T-helper 1 cell (primary cell): ENCODE measurements around the gene TSNAXIP1.

Experiments used
- DNase-seq, 5 donors: peaks; one replicate each; pipeline ENCODE4 v3.0.0-alpha.2; 2012 to 2020
- total RNA-seq, 4 donors: gene quantifications; one replicate each; lab custom pipeline; 2026; lab: John Stamatoyannopoulos, UW

The TSNAXIP1 gene, protein sequence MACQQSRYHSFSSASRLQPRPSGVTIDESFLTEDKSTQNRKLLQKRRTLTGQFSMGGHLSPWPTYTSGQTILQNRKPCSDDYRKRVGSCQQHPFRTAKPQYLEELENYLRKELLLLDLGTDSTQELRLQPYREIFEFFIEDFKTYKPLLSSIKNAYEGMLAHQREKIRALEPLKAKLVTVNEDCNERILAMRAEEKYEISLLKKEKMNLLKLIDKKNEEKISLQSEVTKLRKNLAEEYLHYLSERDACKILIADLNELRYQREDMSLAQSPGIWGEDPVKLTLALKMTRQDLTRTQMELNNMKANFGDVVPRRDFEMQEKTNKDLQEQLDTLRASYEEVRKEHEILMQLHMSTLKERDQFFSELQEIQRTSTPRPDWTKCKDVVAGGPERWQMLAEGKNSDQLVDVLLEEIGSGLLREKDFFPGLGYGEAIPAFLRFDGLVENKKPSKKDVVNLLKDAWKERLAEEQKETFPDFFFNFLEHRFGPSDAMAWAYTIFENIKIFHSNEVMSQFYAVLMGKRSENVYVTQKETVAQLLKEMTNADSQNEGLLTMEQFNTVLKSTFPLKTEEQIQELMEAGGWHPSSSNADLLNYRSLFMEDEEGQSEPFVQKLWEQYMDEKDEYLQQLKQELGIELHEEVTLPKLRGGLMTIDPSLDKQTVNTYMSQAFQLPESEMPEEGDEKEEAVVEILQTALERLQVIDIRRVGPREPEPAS
- total RNA-seq = 0.61 to 2.7 (median 0.70) reads per million in 4 donors

DNA sequence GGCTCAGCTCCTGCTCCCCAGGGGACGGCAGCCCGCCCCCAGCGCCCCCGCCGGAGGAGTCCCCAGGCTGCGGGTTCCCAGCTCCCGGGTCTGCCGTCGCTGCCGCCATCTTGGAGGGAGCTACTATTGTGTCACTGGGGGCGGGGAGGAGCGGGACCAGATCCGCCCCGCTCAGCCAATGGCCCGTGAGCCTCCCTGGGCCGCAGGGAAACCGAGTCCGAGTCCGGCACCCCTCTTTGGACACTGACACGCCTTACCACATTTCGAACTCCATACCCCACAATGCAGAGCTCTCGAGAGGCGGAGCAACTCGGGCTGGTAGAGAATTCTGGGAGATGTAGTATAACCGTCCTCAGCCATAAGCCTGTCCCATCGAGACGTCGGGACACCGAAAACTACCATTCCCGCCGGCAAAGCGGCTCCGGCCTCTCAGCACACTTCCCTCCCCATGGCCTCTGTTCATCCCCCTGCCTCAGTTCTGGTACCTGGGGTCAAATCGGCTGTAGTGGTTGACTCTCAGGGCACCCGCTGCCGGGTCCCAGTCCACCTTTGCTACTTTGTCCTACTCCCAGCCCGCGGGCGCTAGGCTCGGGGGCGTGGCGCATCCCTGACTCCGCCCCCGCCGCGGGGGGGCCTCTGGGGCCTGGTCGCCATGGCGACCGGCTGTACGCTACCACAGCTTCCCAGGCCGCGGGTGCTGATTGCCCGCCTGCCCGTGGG is at the start of gene TSNAXIP1, which contains the start of gene RANBP10:
TSNAXIP1 (plus strand) TSS at position 462 of the 720 bp plus-strand sequence. CDS start 261 bp downstream, outside the sequence.
RANBP10 (minus strand) TSS at position 133 of the 720 bp plus-strand sequence; CDS start at position 109, 24 bp downstream.
- DNase-seq = peak; percentile 93 to 99 (median 96)

DNA sequence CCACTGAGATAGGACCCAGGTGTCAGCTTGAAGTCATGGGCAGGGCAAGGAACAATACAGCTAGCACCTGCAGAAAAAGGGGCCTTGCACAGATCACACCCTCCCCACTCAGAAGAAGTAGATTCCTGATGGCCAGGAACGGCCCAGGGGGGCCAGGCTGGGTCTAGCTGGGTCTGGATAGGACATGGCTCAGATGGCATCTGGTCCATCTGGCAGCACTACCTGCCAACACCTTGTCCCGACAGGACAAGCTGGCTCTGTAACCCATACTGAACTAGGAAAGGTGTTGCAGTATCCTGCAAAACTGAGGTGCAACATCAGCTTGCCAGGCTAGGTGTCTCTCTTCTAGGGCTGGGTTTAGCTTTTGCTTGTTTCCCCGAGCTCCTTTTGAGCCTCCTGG is 48.7 kb upstream of the TSNAXIP1 start:
- DNase-seq = no peak

DNA sequence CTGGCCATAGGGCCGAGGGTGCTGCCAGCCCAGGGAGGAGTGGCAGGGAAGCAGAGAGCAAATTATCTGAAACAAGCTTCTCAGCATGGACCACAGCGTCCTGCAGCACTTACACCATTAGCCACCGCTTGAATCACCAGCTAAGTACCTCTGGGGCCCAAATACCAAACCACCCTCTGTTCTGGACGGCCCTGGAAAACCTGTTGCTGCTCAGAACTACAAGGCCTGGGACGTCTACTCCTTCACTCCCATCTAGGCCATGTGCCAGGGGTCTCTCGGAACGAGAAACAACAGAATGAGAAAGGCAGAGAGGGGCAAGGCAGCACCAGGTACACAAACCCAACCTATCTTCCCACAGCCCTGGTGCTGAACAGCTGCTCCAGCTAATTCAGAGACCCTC is 47.7 kb upstream of the TSNAXIP1 start:
- no peak for DNase-seq

DNA sequence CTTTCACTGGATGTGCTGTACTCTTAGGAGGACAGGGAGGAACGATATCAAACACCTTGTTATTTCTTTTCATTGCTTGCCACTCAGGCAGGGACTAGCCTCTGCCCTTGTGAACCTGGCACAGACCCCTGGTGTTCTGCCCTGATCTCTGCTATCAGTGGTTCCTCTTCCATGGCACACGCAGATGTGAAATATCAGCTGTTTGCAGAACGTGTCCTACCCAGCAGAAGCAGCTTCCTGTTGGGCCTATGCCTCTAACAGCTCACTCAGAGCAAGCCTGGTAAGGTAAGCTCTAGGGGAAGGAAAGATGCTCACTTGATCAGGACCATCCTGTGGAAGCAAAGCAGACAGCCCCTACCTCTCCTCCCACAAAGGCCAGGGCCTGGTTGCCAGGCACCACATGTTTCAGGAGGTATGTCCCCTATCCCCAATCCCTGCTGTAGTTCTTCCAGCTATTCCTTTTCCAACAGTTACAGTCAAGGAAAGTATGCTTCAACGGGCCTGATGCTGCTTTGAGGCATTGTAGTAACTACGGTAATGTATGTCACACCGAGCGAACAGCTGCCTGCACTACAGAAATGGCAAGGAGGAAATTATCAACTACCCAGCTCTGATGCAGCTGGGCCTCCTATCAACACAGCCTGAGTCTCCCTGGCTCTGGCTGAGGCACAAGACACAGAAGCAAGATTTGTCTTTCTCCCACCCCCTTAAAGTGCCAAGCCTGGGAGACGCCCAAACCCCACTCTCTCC is 46.3 kb upstream of the TSNAXIP1 start:
- DNase-seq = no peak

DNA sequence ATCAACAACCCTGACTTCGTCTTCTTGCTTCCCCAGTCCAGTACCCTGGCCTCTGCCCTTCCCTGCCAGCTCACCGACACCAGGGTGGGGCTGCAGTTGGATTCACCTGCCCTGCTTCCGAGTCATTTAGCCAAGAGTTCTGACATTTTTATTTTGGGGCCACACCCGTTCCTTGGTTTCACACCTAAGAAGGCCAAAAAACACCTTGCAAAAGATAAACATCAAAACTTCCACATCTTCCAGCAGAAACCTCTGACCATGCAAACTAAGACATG is 45.8 kb upstream of the TSNAXIP1 start:
- DNase-seq = no peak

DNA sequence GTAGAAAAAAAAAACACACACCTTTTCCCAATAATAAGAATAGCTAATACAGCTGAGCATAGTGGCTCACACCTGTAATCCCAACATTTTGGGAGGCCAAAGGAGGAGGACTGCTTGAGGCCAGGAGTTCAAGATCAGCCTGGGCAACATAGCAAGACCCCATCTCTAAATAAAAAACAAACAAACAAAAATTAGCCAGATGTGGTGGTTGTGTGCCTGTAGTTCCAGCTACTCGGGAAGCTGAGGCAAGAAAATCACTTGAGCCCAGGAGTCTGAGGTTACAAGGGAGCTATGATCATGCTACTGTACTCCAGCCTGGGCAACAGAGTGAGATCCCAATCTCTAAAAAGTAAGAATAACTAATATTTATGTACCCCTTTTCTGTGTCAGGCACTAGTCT is 44.8 kb upstream of the TSNAXIP1 start:
- no peak for DNase-seq

DNA sequence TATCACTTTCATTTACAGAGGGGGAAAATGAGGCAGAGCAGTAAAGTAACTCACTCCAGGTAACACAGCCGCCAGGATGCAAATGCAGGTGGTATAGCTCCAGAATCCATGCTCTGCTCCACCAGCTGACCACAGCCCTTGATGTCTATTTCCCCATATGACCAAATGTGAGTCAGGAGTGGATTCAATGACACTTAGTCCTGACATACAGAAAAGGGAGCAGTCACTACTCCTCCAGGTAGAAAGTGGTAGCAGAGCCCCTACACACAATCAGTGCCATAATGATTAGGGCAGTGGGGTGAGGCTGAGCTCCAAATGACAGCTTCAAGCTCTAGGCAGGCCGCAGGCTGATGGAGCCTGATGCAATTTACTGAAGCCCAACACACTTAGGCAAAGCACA is 44.3 kb upstream of the TSNAXIP1 start:
- DNase-seq = no peak

DNA sequence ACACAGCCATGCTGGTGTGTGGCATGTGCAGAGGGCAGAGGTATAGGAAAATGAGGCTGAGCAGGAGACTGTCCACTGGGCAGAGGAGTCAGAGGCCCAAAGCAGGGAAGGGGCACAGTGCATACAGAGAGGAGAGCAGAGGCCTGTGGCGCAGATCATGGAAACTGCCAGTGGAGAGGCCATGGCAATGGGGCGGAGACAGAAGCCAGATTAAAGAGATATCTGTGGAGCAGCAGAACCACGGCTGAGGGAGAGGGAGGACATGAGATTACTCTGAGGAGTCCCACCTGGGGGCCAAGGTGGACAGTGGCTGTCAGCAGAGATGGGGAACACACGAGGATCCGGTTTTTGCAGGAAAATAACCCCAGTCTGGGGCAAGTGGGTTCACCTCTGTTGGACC is 43.6 kb upstream of the TSNAXIP1 start:
- DNase-seq = no peak

DNA sequence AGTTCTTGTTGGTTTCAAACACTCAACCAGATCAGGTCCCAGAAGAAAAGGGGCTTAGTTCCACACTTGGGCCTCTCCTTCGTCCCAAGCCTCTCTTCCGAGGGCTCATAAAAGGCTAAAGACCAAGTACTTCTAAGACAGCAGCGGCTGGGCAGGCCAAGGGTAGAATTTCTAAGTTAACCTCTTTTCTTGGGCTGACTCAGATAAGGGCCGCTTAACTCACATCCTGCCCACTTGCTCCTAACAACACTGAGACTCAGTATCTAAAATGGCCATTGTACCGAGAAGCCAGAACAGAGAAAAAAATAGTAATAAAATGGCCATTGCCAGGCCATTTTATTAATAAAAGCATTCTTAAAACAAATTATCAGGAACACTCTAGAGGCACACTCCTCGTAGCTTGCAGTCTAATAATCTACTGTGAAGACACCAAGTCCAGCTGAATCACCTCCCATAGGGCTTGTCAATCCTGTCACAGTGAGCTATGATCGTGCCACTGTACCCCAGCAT is 42.5 kb upstream of the TSNAXIP1 start:
- DNase-seq = no peak

DNA sequence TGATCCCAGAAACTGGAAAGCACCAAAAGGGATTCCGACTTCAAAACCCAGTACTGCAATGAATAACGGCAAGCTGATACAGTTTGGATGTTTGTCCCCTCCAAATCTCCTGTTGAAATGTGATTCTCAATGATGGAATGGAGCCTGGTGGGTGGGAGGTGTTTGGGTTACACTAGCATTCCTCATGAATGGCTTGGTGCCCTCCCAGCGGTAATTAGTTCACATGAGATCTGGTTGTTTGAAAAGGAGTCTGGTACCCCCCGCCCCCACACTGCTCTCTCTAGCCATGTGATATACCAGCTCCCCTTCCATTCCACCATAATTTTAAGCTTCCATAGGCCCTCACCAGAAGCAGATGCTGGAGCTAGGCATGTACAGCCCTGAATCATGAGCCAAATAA is 40.4 kb upstream of the TSNAXIP1 start:
- DNase-seq = no peak

DNA sequence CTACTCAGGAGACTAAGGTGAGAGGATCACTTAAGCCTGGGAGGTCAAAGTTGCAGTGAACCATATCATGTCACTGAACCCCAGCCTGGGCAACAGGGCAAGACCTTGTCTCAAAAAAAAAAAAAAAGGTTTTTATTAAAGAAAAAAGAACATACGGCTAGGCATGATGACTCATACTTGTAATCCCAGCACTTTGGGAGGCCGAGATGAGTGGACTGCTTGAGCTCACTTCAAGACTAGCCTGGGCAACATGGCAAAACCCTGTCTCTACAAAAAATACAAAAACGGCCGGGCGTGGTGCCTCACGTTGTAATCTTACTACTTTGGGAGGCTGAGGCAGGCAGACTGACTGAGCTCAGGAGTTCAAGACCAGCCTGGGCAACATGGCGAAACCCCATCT is 38.7 kb upstream of the TSNAXIP1 start:
- no peak for DNase-seq

DNA sequence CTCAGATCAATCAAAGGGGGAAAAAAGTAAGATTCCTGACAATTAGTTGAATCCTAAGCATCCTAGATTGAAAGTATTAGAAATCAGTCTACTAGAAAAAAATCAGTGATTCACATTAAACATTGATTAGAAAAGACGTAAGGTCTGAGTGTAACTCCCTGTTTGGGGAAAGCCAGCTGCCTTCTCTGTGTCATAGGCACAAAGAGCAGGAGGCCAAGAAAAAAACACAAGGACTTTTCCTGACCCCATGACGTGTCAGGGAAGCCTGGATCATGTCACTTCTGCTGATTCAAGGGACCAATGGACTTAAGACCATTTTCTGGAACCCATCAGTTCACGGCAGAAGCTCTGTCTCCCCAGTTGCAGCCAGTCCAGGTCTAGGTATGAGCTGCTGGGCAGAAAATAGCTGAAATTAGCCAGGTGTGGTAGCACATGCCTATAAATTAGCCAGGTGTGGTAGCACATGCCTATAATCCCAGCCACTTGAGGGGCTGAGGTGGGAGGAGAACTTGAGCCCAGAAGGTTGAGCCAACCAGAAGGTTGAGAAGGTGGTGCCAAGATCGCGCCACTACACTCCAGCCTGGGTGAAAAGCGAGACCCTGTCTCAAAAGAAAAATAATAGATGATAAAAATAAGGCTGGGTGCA is 36.2 kb upstream of the TSNAXIP1 start:
- no peak for DNase-seq

DNA sequence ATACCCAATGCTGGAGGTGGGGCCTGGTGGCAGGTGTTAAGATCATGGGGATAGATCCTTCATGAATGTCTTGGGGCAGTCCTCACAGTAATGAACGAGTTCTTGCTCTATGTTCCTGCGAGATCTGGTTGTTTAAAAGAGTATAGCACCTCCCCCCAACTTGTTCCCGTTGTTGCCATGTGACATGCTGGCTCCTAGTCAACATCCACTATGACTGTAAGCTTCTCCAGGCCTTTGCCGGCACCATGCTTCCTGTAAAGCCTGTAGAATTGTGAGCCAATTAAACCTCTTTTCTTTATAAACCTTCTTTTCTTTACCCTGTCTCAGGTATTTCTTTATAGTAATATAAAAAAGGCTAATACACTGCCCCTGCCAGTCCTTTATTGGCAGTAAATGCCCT is 33.6 kb upstream of the TSNAXIP1 start:
- DNase-seq = no peak

DNA sequence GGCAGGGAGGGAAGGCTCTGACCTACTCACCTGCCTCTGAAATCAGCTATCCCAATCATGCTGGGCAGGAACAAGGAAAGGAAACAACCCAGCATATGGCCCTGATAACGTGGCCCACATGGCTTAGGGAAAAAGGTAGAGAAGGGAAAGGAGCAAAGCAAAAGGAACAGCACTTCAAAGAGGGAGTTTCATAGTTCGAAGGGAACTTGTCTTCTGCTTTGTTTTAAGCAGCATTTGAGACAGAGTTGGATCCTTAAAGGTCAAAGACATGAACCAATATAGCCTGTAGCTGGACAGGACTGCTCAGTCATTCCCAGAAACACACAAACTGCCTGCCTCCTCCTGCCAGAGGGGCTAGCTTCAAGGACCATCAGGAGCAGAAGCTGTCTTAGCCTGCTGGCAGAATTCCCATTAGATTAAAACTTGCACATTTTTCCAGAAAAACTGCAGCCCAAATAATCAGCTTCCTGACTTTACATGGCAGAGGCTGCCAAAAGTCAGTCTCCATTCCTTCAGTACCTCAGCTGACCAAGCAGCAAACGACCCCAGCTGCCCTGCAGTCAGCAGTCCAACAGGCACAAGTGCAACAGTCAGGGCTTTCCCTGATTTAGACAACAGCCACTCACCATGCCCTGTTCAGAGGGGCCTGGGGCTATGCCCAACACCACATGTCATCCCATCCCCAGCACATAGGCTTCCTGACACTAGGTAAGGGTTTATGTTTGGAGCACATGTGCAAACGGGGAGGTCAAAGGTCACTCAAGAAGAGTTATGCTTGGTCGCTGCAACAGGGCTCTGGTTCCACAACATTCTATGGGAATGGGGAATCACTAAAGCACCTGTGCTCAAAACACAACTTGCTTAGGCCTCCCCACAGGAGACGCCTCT is 32.9 kb upstream of the TSNAXIP1 start:
- no peak for DNase-seq

DNA sequence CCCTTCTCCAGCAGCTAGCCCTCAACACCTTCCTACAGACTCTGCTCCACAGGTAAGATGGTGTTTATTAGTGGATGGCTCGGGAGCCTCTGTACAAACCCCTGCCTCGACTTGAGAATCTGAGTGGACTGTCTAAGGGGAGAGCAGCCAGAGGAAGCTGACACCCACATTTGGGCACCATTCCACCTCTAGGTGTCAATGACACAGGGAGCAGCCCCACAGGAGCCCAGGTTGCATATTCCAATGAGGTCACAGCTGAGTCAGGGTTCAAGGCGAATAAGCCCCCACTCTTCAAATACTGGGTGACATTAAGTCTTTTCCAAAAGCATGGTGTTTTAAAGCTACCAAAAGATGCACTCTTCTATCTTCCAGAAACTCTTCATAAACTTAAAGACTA is 32.2 kb upstream of the TSNAXIP1 start:
- DNase-seq = no peak

DNA sequence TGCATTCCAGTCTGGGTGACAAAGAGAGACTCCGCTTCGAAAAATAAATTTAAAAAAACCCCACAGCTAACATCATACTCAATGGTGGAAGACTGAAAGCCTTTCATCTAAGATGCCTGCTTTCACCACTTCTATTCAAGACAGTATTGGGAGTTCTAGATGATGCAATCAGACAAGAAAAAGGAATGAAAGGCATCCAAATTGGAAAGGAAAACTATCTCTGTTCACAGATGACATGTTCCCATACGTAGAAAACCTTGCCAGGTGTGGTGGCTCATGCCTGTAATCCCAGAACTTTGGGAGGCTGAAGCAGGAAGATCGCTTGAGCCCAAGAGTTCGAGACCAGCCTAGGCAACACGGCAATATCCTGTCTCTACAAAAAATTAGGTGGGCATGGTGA is 31.4 kb upstream of the TSNAXIP1 start:
- DNase-seq = no peak

DNA sequence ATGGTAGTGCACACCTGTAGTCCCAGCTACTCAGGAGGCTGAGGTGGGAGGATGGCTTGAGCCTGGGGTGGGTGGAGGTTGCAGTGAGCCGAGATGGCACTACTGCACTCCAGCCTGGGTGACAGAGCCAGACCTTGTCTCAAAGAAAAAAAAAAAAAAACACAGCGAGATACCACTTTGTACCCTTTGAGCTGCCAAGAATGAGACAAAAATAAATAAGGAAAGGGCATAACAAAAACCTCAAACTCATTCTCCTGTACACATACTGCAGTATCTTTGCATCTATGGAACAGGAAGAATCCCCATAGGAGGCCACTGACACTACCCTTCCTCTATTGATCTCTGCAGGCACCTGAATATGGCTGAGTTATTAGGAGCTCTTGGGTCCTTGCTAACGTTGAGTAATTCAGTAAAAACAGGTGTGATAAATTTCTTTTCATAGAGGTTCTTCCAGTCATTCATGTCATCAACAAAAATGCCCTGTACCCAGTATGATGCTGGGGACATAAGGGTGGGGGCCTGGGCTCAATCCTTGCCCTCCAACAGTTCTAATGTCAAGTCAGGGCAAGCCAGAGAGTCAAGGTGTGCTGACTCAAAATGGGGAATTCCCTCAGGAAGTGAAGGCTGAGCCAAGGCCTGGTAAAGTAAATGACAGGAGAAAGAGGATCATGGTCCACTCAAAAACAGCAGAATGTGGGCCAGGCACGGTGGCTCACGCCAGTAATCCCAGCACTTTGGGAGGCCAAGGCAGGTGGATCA is 27.3 kb upstream of the TSNAXIP1 start:
- no peak for DNase-seq

DNA sequence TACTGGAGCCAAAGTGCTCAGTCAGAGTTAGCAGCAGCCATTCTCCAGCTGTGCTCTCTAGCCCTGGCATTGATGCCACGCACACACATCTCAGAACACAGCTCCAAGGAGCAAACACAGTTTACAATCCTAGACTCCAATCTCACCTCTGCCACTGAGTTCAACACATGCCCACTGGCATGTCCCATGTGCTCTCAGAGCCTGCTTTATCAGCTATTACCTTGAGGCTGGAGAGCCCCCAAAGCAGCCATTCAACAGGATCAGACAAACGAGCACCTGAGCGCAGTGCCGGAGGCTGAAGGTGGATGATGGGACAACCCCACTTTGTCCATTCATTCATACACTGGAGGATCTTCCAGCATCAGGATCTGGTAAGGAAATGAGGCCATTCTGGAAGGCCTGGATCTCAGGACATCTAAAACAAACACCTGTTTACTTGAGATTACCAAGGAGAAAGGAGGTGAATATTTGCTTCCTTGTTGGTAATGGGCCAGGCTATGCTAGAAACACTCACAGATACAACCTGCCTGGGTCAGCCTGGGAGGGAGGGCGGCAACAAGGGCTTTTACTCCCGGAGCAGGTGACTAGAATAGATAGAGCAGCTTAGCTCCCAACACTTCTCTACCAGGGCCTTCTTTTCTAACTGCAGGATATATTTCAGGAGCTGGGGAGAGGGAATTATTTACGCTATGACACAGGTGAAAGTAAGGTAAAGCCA is 25.7 kb upstream of the TSNAXIP1 start:
- DNase-seq = no peak

DNA sequence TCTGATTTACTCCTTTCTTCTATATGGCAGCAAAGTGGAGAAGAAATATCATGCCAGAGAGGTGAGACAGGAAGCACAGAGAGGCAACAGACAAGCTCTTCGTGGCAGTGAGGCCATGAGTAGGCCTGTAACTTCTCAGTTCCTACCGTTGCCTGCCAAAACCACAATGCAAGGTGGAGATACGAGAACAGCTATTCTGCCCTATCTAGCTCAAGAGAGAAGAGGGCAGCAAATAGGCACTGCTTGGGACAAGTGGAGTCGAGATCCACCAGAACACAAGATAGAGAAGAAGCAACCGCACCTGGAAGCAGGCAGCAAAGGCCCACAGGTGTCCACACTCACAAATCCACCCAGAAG is 25.1 kb upstream of the TSNAXIP1 start:
- peak in 1 of 5 donors; percentile 39 for DNase-seq
